Midbrain (tissue), 1 donor: ENCODE data around the gene TCP1.
"Not testable (repeated sequence)": the region's sequence is repeated elsewhere in the genome, so short reads cannot be mapped to it uniquely, and the experiment has no call there.

Source experiments
- DNase-seq: peaks from one replicate; lab custom pipeline; 2025; lab: John Stamatoyannopoulos, UW

Gene TCP1

DNA sequence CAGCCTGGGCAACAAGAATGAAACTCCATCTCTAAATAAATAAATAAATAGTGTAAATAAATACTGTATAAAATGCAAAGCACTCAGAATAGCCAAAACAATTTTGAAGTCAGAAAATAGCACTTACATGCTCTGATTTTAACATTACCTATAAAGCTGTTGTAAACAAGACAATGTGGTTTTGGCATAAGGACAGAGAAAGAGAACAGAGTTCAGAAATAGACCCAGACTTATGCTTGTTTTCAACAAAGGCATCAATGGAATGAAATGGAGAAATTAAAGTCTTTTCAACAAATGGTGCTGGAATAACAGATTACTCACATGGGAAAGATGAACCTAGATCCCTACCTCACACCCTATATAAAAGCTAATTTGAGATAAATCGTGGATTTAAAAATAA is 17.2 kb downstream of the TCP1 start:
- DNase-seq, result no peak

DNA sequence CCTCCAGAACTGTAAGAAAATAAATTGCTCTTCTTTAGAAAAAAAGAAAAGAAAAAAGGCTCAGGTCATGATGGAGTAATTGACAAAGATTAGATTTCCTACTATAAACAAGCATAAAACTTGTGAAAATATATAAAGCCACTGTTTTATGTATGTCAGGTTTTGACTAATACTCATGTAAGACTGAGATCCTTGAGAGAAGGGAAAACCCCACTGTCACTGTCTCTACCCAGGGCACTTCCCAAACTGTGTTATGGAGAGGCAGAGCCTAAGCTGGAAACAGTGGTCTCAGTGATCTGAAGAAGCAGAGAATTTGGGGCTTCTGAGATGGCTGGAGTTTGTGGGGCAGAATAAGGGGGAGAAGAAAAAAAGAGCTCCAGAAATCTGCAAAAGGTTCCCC is 19.9 kb downstream of the TCP1 start:
- no peak for DNase-seq

DNA sequence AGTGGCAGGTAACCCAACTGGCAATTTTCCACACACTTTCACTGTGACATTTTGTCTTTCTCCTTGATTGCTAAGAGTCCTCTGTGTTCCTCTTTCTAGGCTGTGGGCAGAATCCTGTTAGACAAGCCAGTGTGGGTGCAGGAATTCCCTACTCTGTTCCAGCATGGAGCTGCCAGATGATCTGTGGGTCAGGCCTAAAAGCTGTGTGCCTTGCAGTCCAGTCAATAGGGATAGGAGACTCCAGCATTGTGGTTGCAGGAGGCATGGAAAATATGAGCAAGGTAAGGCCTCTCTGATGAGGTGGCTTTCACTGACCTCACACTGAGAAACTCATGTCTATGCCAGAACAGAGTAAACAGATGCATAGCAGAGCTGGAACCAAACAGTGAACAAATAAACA is 22.5 kb downstream of the TCP1 start:
- no peak for DNase-seq

DNA sequence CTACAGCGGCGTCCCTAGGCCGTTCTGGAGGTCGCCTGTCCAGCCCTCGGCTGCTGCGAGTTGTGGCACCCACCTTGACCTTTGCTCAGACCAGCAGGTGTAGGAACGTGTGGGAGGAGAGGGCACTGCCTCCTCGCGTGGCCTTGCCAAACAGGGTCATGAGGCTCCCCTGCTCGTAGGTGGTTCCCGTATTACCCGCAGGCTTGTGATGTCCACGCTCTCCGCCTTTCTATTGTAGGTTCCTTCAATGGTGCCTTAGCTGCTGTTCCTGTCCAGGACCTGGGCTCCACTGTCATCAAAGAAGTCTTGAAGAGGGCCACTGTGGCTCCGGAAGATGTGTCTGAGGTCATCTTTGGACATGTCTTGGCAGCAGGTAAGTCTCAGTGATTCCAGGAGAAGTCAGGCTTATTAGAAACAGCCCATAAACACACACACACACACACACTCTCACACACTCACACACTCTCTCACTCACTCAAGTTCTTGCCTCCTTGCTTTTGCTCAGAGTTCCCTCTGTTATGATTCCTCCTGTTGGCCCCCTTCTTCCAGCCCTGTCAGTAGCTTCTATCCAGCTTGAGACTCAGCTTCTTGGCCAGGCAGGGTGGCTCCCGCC is 26.6 kb downstream of the TCP1 start:
- DNase-seq, result no peak

DNA sequence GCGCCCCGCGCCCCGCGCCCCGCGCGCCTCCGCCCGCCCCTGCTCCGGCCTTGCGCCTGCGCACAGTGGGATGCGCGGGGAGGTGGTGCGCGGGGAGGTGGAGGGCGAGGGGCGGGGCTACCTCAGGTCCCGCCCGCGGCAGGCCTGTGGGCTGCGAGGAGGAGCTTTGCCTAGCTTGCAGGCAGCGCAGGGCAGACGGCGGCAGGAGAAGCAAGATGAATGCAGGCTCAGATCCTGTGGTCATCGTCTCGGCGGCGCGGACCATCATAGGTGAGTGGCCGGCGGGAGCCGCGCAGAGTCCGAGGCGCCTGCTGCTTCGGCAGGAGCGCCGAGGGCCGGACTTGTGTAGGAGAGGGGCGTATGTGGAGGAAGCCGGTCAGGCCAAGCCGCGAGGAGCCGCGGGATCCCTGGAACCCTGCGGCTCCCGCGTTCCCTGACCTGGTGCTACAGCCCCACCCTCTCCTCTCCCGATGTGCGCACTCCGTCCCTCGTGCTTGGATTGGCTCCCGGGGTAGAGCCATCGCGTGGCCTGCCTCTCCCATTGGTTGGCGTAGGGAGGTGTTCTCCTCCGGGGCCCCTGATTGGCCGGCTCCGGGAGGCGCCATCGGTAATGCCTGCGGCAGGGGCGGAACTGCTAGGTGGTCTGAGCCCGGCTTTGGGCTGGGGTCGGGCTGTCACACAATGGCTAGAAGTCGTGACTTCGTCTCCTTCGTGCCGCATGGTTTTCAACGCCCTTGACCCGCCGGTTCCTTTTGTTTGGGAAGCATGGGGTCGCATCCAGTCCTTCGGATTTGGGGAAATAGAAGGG is 27.3 kb downstream of the TCP1 start, which contains the start of gene ACAT2:
Gene ACAT2 (plus strand): TSS at position 173 of the 808 bp plus-strand sequence. CDS start 43 bp downstream, at position 216.
- peak; percentile 99 for DNase-seq

DNA sequence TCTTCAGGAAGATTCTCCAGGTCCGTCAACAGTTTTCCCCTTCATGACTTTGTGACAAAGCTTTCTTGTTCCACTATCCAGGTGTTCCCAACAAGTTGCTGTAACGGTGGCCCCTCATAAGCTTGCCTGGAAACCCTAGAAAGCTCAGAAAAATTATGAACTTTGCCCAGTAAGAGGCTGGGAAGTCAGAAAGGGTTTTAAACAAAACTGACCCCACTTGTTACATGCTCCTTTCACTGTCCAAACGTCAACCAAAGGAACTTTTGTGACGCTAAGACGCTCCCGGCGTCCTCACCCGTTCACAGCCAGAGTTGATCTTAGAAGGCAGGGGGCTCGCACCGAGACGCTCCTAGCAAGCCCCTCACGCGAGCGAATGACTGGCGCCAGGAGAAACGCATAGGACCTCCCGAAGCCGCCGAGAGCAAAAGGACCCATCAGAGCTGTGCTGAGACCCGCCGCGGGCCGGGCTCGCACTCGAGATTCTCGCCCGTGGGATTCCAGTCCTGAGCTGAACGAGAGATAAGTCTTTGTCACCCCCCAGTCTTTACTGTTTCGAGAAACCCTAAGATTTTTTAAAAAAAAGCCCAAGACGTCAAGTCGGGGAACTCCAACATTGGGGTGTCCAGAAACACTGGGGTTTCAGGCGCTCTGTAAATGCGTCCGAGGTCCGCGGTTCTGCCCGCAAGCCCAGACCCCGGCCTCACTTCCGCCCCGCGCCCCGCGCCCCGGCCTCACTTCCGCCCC is 28.1 kb downstream of the TCP1 start:
- DNase-seq, result no peak

DNA sequence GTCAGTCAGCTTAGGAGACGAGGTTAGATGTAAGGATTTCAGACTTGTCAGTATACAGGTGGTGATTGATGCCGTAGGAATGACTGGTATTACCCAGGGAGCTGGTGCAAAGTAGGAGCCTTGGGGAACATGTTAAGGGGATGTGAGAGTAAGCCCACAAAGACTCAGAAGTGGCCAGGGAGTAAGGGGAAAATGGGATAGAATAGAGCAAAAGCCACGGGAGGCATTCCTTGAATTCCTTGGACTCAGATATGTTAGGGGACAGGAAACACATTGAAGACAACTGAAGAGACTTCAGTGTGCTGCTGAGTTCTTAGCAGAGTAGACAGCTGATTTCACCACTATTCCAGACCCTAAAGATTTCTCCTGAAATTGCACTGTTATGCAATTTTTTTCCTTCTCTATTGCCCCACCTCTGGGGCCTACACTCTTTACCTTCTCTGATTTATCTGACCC is 28.8 kb downstream of the TCP1 start:
- no peak for DNase-seq

DNA sequence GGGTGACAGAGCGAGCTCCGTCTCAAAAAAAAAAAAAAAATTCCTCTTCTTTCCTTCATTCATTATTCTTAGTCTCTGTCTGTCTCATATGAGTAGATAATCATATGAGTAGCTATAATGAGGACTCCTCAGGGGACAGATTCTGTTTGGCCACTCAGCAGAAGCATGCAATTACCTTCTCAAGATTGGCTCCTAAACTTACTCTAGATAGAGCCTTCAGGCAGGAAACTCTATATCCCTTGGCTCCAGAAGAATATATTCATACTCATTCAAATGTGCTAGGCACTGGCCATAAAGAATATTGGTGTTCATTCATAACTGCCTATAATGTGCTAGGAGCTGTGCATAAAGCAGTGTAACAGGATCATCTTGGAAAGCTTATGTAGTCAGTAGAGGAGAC is 29.8 kb downstream of the TCP1 start:
- DNase-seq, result no peak

DNA sequence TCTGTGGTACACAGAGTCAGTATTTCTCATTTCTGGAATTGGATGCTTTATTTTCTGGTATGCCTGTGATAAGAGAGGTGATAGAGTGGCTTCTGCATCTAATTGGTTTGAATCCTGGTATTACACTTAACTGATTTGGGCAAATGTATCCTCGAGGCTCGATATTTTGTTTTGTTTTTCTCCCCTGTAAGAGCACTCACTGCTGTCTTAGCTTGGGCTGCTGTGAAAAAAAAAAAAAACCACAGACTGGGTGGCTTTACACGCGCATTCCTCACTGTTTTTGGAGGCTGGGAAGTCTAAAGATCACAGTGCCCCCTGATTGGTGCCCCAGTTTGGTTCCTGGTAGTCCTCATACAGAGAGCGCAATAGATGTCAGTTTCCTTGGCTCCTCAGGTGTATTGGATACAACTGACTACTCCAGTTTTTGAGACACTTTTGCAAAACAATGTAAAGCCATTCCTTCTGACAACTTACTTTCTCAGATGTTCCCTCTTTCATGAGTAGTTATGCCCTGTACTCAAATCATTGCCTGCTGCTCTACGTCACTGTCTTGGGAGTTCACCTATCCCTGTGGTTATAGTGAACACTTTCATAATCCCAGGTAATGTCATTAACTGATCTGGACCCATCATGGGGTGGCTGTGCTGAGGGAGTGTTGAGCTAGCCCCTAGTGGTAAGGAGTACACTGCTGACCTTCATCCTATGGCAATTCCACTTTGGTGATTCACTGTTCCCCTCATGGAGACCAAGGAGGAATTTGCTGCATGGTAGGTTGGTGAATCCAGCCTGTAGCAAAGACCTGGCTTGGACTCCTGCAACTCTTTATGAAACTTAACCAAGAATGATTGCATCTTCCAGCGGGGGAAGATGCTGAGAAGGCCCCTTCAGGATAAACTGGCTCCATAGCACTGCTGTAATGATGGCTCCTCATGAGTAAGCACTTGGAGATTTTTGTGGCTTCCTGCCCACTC is 31.1 kb downstream of the TCP1 start:
- DNase-seq, result no peak

DNA sequence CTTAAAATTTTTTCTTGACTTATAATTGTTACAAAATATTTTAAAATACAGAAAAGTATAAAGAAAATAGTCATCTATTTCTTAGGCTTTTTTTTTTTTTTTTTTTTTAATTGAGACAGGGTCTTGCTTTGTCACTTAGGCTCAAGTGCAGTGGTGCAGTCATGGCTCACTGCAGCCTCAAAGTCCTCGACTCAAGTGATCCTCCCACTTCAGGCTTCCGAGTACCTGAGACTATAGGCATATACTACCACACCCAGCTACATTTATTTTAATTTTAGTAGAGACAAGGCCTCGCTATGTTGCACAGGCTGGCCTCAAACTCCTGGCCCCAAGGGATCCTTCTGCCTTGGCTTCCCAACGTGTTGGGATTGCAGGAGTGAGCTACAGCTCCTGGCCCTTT is 32.9 kb downstream of the TCP1 start:
- no peak for DNase-seq

DNA sequence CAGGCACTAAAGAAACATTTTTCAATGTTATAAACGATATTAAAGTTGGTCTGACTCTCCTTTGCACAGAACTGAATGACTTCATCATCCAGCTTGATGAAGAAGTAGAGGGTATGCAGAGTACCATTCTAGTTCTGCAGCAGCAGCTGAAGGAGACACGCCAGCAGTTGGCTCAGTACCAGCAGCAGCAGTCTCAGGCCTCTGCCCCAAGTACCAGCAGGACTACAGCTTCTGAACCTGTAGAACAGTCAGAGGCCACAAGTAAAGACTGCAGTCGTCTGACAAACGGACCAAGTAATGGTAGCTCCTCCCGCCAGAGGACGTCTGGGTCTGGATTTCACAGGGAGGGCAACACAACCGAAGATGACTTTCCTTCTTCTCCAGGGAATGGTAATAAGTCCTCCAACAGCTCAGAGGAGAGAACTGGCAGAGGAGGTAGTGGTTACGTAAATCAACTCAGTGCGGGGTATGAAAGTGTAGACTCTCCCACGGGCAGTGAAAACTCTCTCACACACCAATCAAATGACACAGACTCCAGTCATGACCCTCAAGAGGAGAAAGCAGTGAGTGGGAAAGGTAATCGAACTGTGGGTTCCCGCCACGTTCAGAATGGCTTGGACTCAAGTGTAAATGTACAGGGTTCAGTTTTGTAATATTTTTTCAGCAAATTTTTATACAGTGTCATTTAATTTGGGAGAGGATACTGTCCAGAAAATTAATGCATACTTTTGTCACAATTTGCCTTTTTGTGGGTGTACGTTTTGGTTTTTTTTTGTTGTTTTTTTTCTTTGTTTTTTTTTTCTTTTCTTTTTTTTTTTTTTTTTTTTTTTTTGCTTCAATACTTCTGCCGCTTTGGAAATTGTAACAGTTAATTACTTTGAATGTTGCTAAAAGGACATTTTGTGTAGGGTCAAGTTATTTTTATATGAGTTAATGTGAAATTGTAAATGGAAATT is 34.2 kb downstream of the TCP1 start:
- DNase-seq, result peak; percentile 22

DNA sequence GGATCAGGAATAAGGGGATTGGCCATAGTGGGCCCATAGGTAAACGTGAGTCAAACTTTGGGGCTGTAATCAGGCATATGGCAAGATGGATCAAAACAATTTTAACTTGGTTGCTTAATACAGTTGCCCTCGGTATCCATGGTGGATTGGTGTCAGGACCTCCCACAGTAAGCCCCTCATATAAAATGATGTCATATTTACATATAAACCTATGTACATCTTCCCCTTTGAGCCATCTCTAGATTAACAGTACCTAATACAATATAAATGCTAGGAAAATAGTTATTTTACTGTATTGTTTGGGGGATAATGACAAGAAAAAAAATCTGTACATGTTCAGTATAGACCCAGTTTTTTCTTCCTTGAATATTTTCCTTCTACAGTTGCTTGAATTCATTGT is 35.0 kb downstream of the TCP1 start:
- DNase-seq, result no peak

DNA sequence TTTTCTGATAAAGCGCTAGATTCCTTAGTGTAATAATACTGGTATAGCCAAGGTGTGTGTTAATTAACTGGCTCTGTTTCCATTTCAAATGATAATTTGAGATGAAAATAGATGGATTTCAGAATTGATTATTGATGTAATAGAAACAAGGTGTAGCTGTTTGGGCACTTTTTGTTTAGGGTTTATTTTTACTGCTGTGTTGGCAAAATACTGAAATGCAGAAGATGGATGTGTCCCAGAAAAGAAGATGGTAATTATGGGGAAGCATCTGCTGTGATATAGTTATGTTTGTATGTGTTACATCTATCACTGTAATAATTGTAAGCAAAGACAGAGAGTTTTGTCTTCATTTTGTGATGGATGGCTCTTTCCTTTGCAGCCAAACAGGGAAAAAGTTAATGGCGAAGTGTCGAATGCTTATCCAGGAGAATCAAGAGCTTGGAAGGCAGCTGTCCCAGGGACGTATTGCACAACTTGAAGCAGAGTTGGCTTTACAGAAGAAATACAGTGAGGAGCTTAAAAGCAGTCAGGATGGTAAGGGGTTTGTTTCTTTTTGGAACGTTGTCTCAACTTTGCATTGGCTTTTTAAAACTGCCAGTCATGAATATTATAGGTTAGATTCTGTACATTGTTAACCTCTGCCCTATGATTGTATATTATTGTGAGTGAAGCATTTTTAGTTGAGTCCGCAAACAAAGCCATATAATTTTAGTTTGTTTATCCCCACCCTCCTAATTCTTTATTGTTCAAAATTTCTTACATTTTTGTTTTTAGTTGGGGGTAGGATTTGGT is 36.1 kb downstream of the TCP1 start:
- no peak for DNase-seq

DNA sequence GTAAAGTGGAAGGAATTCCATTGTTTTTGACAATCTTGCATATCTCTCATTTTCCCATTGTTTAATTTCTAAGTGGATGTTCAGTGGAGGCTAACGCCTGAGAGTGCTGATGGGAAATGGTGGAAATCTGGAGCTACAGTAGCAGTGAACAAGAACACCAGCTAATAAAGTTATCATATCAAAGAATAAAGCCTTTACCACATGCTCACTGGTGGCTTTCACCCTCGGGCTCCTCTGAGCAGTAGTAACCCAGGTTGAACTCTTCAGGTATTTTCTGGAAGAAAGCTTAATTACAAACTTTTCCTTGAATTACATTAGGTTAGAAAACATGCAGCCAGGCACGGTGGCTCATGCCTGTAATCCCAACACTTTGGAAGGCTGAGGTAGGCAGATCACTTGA is 38.0 kb downstream of the TCP1 start:
- no peak for DNase-seq

DNA sequence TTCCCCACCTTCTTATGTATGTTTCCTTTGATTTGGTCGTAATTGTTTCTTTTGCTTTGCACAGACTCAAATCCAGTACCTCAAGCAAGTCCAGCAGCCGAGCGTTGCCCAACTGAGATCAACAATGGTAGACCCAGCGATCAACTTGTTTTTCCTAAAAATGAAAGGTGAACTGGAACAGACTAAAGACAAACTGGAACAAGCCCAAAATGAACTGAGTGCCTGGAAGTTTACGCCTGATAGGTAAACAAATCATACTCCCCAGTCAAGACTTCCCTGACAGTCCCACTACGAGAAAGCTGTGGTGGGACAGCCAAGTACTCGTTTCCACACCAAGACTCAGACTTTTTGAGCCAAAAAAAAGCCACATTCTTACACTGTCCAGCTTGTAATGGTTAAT is 41.3 kb downstream of the TCP1 start:
- not testable (repeated sequence) for DNase-seq

DNA sequence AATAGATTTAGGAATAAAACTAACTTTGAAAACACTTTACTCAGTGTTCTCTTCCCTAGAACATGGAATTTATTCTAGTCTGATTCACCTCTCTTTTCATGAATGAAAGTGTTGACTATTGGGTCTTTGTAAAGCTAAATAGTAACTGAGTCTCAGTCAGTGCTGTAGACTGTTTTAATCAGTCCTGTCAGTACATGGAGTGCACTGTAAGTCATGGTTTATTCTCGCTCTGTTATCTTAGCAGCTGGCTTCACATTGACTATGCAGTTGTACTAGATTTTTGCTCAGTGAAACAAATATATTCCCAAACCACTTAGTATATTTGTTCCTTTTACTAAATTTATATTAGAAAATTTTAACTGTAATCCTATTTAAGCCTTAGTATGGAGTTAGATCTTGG is 42.6 kb downstream of the TCP1 start:
- no peak for DNase-seq

DNA sequence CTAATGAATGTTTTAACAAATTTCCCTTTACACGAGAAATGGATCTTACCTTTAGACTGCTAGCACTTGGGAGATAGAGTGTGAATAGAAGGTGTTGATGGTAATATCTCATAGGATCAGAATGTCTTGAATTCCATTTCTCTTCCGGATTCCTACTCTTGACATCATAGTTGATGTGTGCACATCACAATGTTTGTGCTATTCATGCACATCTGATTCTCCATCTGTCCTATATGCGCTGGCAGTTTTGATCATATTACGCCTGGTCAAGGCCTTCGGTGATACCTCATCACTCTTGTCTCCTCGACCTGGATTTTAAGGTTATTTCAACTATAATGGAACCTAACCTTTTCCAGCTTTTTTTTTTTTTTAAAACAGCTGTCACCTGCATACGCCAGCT is 44.3 kb downstream of the TCP1 start:
- DNase-seq, result no peak

DNA sequence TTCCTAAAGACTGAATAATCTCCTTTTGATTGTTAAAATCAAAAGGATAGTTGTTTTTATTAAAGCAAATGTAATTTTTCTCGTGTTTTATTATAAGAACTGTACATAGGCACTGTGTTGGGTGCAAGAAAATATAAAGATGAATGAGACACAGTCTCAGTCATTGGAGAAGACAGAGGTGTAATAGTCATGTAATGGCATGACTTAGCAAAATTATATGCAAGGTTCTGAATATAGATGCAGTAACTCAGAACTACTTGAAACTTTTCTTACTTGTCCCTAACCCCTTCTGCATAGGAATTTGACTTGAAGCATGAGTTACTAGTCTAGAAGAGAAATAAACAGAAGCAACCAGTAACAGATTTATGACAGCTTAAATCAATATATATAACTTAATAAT is 47.2 kb downstream of the TCP1 start:
- no peak for DNase-seq

DNA sequence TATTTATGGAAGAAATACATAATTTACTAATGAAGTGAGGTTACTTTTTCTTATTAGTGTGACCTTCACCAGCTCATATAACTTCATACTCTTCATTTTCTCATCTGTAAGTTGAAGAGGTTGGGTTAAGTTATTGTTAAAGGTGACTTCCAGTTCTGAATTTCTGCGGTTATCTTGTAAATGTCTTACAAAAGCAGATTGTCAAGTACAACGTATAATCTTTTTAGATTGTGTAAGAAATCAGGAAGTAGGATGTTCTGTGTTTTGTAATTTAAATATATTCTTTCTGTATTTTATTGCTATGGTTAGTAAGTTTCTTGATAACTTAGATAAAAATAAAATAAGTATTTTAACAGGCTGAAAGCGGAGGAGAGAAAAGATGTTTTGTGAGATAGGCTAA is 50.1 kb downstream of the TCP1 start:
- no peak for DNase-seq

DNA sequence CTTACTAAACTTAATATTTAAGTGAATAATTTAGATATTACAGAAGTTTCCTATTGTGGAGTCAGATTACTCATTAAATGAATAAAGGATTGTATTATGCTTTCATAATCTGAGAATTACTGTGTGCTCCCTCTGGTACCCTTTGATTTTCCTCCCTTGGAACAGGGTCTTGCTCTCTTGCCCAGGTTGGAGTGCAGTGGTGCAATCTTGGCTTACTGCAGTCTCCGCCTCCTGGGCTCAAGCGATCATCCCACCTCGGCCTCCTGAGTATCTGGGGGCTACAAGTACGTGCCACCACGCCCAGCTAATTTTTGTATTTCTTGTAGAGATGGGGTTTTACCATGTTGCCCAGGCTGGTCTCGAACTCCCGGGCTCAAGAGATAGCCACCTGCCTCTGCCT is 52.5 kb downstream of the TCP1 start:
- no peak for DNase-seq
